BJ (cell line): ENCODE data around the gene SLC39A6. TPM values are rescaled to one million over a fixed set of nuclear protein-coding genes. Genes with fewer than 3 reads are reported as not detected.

Experiments used
- CTCF ChIA-PET: fragments of 350-600 bp; formaldehyde crosslinking; extraction: SDS; loops from one replicate; lab custom pipeline; 2021; ENCODE audit warnings: antibody characterized with exemption, inconsistent platforms; lab: Yijun Ruan, JAX
- POLR2A ChIA-PET: fragments of 300-600 bp; sonication (Branson Sonifier 250); formaldehyde crosslinking; extraction: SDS; loops from one replicate; lab custom pipeline; 2021; ENCODE audit warnings: antibody characterized with exemption; lab: Charles Lee
- DNase-seq: peaks from one replicate; pipeline ENCODE4 v3.0.0-alpha.2; 2011; ENCODE audit warnings: low read depth
- H3K27me3 ChIP-seq: 2 replicates; pipeline ENCODE4 v1.6.0; 2011; ENCODE audit warnings: low read length; ENCODE audit not compliant: control insufficient read depth, insufficient read depth
- H3K36me3 ChIP-seq: 2 replicates; pipeline ENCODE4 v1.5.1; 2011; ENCODE audit warnings: low read length; ENCODE audit not compliant: control insufficient read depth, insufficient read depth
- H3K4me3 ChIP-seq: 2 replicates; pipeline ENCODE4 v1.5.1; 2011; ENCODE audit warnings: low read depth, mild to moderate bottlenecking, control low read depth, low read length
- polyA plus RNA-seq: library from polyadenylated mRNA; depleted of rRNA; stranded (reverse); fragments of >200 nt; gene quantifications from 2 replicates; pipeline ENCODE4 v1.2.3, GENCODE V29; 2011
- TF ChIP-seq, protein P1 (sequence below): IDR thresholded peaks from 2 replicates; pipeline ENCODE4 v1.5.1; 2011; ENCODE audit warnings: low read depth, mild to moderate bottlenecking, control low read depth, inconsistent platforms, low read length, moderate library complexity; ENCODE audit not compliant: insufficient read depth

The SLC39A6 gene
- polyA plus RNA-seq, 1 experiment = 99.2 TPM

DNA sequence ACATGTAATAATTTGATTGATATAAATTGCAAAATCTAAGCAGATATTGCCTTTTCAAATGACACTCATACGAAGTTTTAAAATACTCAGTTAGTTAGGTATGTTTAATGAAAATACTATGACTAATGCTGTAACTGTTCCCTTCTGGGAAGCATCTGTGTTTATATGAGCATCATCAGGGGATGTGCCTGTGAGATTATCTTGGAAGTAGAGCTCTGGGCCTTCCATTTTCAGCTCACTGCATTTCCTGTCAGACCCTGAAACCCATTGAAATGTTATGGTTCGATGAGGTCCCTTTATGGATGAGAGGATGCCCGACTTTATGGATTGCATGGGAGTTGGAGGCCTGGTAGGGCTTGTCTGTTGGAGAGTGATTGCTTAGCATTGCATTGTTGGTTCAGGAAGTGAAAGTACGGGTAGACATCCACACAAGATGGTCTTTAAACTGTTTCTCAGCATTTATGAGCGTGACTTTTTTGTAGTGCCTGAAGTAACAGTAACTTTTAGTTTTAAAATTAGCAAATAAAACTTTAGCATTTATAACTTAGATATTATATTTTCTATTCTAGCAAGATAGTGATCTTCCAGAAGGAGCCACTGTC is 29.2 kb upstream of the SLC39A6 start:
- Histone ChIP-seq H3K36me3 (peaks cover 17% of the 10 kb centered on the region), H3K27me3 (no peaks in the 10 kb centered on the region), H3K4me3 (no peak overlapping the region)
- CTCF ChIA-PET = interaction anchor here (0.6 to 0.7 kb wide), 2 partner anchors 30 to 91 kb away, joined by 3 read pairs; no protein-coding TSS in a partner anchor
- peak; percentile 74 for DNase-seq
- TF ChIP-seq, protein P1, sequence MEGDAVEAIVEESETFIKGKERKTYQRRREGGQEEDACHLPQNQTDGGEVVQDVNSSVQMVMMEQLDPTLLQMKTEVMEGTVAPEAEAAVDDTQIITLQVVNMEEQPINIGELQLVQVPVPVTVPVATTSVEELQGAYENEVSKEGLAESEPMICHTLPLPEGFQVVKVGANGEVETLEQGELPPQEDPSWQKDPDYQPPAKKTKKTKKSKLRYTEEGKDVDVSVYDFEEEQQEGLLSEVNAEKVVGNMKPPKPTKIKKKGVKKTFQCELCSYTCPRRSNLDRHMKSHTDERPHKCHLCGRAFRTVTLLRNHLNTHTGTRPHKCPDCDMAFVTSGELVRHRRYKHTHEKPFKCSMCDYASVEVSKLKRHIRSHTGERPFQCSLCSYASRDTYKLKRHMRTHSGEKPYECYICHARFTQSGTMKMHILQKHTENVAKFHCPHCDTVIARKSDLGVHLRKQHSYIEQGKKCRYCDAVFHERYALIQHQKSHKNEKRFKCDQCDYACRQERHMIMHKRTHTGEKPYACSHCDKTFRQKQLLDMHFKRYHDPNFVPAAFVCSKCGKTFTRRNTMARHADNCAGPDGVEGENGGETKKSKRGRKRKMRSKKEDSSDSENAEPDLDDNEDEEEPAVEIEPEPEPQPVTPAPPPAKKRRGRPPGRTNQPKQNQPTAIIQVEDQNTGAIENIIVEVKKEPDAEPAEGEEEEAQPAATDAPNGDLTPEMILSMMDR = no peak
- POLR2A ChIA-PET = no interaction called here

DNA sequence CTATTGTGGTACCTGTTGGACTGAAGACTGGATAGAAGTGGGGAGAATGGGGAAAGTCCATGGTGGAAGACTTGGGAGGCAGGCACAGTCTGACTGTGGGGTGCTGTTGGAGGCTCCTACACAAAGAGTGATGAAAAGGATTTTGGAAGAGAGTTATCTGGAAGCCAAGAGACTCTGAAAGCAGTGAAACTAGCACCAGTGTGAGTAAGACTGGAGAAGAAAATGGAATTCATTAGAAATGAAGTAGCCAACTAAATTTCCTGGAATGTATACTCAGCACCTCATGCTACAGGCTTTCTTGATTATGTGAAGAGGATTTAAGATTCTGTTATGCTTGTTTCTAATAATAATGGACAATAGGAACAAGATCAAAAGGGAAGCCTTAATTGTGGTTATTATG is 28.3 kb upstream of the SLC39A6 start:
- DNase-seq = no peak
- Histone ChIP-seq H3K27me3 (no peaks in the 10 kb centered on the region), H3K36me3 (peaks cover 15% of the 10 kb centered on the region), H3K4me3 (no peak overlapping the region)
- TF ChIP-seq, protein P1 = no peak
- ChIA-PET POLR2A (no interaction called here), CTCF (no interaction called here)

GRCh38 chr18:36155851-36156757 is 27.0 kb upstream of the SLC39A6 start:
- TF ChIP-seq, protein P1 = no peak
- ChIA-PET CTCF (interaction anchor here (0.7 to 2.0 kb wide), 2 partner anchors 27 to 532 kb away, joined by 3 to 5 read pairs; partner anchors contain the start of gene SLC39A6), POLR2A (no interaction called here)
- no peak for DNase-seq
- Histone ChIP-seq H3K27me3 (no peaks in the 10 kb centered on the region), H3K36me3 (peaks cover 13% of the 10 kb centered on the region), H3K4me3 (no peak overlapping the region)

DNA sequence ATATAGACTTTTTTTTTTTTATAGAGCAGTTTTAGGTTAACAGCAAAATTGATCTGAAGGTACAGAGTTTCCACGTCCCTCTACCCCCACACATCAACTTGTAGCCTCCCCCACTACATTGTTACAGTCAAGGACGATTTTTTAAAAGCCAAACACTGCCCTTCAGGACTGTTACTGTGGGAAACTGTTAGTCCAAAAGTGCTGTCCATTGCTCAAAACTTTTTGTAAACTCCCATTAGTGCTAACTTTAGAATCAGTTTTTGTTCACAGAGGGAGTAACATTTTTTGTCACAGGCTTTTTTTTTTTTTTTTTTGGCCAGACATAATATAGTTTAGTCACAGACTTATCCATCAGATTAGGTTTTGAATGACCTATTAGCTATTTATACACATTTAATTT is 24.6 kb upstream of the SLC39A6 start:
- H3K36me3 ChIP-seq = peaks cover 10% of the 10 kb centered on the region
- ChIA-PET POLR2A (no interaction called here), CTCF (interaction anchor here (0.6 to 1.1 kb wide), 3 partner anchors 30 to 535 kb away, joined by 3 to 4 read pairs (median 3); no protein-coding TSS in a partner anchor)
- no peak overlapping the region for H3K4me3 ChIP-seq
- H3K27me3 ChIP-seq = no peaks in the 10 kb centered on the region
- TF ChIP-seq, protein P1 = no peak
- DNase-seq = no peak

GRCh38 chr18:36153203-36153602 is 24.1 kb upstream of the SLC39A6 start:
- Histone ChIP-seq H3K27me3 (no peaks in the 10 kb centered on the region), H3K36me3 (peaks cover 16% of the 10 kb centered on the region), H3K4me3 (no peak overlapping the region)
- TF ChIP-seq, protein P1 = no peak
- CTCF ChIA-PET = interaction anchor here (0.6 to 1.1 kb wide), 3 partner anchors 30 to 535 kb away, joined by 3 to 4 read pairs (median 3); no protein-coding TSS in a partner anchor
- POLR2A ChIA-PET = no interaction called here
- peak; percentile 85 for DNase-seq
